ENCODE data around the gene ERICH6.

- no peak for TF ChIP-seq POLR2A (IDR thresholded peaks at IDR 0.05)
- no peak for TF ChIP-seq CTCF (IDR thresholded peaks at IDR 0.05)
- no peak for TF ChIP-seq POLR2AphosphoS5 (IDR thresholded peaks at IDR 0.05)
Measured at GRCh38 chr3:150722267-150722666, 18.5 kb upstream of the ERICH6 start.
